Head of caudate nucleus (tissue), 42 donors: ENCODE data around the gene ACSS1.

Experiments
- DNase-seq, 42 donors: peaks; one replicate each; pipeline versions ENCODE4 v3.0.0 to v3.0.0-alpha.2; 2020 to 2021; ENCODE audit warnings: mixed read lengths in 7 of 42
- intact Hi-C: fragments of 100-400 bp; cut with DNase I; formaldehyde crosslinking; loops from one replicate; pipeline ENCODE4 v1.15.0; 2022

Gene ACSS1

GRCh38 chr20:25051386-25052155 is 6.4 kb downstream of the ACSS1 start:
- intact Hi-C loops: no loop called here

GRCh38 chr20:25050501-25051350 is 7.2 kb downstream of the ACSS1 start:
- intact Hi-C loops: no loop called here
- peak in 23 of 42 donors; percentile 1 to 40 (median 7) for DNase-seq

More at GRCh38 chr20:25051386-25052155, 6.4 kb downstream of the ACSS1 start:
- peak in 20 of 42 donors; percentile 1 to 34 (median 8) for DNase-seq

GRCh38 chr20:25050082-25050481 is 7.9 kb downstream of the ACSS1 start:
- peak in 16 of 42 donors; percentile 0 to 26 (median 7) for DNase-seq
- intact Hi-C loops: no loop called here

GRCh38 chr20:25049261-25050060 is 8.5 kb downstream of the ACSS1 start:
- DNase-seq: peak in 20 of 42 donors; percentile 1 to 54 (median 14)
- intact Hi-C loops: no loop called here

- intact Hi-C loops: no loop called here
These were observed 9.4 kb downstream of the ACSS1 start for GRCh38 chr20:25048519-25048952.

GRCh38 chr20:25047766-25048165 is 10.2 kb downstream of the ACSS1 start:
- peak in 7 of 42 donors; percentile 4 to 29 (median 11) for DNase-seq

More at GRCh38 chr20:25048519-25048952, 9.4 kb downstream of the ACSS1 start:
- peak in 12 of 42 donors; percentile 6 to 43 (median 20) for DNase-seq

GRCh38 chr20:25046736-25047666 is 10.9 kb downstream of the ACSS1 start:
- intact Hi-C loops: no loop called here
- DNase-seq: peak in 7 of 42 donors; percentile 3 to 40 (median 14)

More at GRCh38 chr20:25047766-25048165, 10.2 kb downstream of the ACSS1 start:
- intact Hi-C loops: no loop called here

- intact Hi-C loops: no loop called here
- DNase-seq: peak in 4 of 42 donors; percentile 1 to 30 (median 14)
These were observed 11.7 kb downstream of the ACSS1 start for GRCh38 chr20:25046181-25046641.

GRCh38 chr20:25045343-25045712 is 12.6 kb downstream of the ACSS1 start:
- intact Hi-C loops: no loop called here
- peak in 2 of 42 donors; percentile 3 to 39 for DNase-seq

- peak in 36 of 42 donors; percentile 38 to 83 (median 64) for DNase-seq
- intact Hi-C loops: no loop called here
These were observed 13.1 kb downstream of the ACSS1 start for GRCh38 chr20:25044660-25045342.

GRCh38 chr20:25044261-25044560 is 13.7 kb downstream of the ACSS1 start:
- intact Hi-C loops: no loop called here
- no peak for DNase-seq

GRCh38 chr20:25043499-25044260 is 14.3 kb downstream of the ACSS1 start:
- intact Hi-C loops: no loop called here
- no peak for DNase-seq

- intact Hi-C loops: no loop called here
These were observed 15.1 kb downstream of the ACSS1 start for GRCh38 chr20:25042531-25043498.

GRCh38 chr20:25041813-25042530 is 16.0 kb downstream of the ACSS1 start:
- intact Hi-C loops: no loop called here
- no peak for DNase-seq

More at GRCh38 chr20:25042531-25043498, 15.1 kb downstream of the ACSS1 start:
- peak in 21 of 42 donors; percentile 34 to 65 (median 52) for DNase-seq

- intact Hi-C loops: no loop called here
- no peak for DNase-seq
These were observed 17.5 kb downstream of the ACSS1 start for GRCh38 chr20:25040438-25040831.
